Fibroblast of gingiva (primary cell): ENCODE measurements around the gene NGEF.
"Not testable (repeated sequence)": the region's sequence is repeated elsewhere in the genome, so short reads cannot be mapped to it uniquely, and the experiment has no call there.

Source experiments
- DNase-seq: peaks from one replicate; pipeline ENCODE4 v3.0.0-alpha.2; 2011; ENCODE audit warnings: low read depth

Gene NGEF

DNA sequence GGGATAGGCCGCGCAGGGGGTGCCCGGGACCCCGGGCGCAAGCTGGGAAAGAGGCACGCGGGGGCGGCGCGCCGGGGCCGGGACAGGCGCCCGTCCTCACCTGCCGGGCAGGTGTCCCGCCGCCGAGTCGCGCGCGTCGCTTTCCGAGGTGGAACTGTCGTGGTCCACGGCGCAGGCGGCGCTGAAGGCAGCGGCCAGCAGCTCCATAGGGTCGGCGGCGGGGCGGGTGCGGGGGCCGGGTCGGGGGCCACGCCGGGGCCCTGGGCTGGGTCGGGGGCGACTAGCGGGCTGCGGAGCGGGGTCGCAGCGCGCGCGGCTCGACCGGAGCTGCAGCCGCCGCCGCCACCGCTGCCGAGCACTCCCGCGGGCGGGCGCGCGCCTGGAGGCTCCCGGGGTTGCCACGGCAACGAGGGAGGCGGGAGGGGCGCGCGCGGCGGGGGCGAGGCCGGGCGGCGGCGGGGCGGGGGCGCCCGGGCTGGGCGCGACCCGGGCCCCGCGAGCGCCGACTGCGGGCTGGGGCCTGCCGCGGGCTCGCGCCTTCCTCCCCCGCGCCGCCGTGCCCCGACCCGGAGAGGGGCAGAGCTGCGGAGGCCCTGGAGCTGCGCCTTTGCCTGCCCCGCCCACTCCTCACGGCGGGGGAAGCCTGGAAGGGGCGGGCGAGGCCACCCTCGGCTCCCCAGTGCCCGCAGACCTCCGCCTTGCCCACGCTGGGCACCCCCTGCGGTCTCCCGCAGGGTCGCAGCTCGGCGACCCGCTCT, 85.1 kb downstream of the NGEF start:
- DNase-seq, result no peak

DNA sequence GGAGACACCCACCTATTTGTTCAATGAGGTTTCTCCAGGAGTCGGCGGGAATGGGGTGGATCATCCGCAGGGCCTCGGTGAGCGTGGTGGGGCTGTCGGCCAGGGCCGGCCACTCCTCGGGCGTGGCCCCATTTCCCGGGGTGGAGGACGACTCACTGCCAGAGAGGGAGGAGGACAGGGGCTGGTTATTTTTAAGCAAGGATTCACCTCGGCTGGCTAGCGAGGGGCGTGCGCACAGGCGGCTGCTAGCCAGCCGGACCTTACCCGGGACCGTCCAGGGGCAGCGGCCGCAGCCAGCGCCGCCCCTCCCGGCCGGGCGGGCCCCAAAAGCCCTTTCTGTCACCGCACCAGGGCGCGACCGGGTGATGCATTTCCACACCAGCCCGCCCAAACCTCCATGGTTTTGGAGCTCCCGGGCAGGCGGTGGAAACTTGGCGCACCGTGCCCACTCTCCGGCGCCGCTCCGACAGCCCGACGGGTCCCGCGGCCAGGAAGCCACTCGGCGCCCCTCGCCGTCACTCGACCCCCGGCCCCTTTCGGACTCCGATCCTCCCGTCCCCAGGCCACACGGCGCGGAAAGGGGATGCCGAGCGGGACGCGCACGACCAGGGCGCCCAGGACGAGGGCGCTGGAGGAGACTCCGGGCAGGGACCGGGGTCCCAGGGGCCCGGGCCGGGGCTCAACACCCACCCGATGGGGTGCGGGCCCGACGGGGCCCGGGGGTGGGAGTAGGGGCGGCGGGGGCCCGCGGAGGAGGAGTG, 85.8 kb downstream of the NGEF start:
- no peak for DNase-seq

DNA sequence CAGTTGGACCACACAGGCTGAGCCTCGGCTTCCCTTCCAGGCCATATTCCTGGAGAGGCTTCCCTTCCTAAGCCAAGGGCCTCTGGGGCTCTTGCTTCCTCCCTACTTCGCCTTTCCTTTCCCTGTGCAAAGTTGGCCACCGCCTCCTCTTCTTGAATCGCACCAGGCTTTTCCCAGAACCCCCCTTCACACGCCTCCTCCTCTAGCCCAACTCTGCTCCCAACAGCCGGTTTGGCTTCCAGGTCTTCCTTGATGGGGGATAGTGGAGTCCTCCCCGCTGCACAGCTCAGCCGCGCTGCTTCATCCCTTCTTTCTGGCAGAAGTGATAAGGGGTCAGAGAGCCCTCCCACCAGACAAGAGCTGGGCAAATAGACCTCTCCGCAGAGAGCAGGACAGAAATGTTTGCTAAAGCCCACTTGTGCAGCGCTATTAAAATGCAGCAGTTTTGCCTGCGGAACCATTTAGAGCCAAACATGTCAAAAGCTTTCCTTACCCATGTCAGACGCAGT, 86.6 kb downstream of the NGEF start:
- no peak for DNase-seq

DNA sequence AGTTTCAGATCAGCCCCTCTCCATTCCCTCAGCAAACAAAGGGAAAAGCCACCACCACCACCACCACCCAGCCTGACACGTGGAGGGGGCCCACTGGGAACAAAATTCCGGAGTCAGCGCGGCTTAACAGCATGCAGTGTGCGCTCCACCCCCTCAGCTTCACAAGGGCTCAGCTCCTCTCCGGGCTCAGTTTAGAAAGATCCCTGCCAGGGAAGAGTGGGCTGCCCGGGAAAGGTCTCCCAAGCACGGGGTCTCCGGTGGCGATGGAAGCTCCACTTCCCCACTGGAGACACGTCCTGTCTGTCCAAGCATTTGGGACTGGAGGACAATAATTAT, 87.3 kb downstream of the NGEF start:
- no peak for DNase-seq

DNA sequence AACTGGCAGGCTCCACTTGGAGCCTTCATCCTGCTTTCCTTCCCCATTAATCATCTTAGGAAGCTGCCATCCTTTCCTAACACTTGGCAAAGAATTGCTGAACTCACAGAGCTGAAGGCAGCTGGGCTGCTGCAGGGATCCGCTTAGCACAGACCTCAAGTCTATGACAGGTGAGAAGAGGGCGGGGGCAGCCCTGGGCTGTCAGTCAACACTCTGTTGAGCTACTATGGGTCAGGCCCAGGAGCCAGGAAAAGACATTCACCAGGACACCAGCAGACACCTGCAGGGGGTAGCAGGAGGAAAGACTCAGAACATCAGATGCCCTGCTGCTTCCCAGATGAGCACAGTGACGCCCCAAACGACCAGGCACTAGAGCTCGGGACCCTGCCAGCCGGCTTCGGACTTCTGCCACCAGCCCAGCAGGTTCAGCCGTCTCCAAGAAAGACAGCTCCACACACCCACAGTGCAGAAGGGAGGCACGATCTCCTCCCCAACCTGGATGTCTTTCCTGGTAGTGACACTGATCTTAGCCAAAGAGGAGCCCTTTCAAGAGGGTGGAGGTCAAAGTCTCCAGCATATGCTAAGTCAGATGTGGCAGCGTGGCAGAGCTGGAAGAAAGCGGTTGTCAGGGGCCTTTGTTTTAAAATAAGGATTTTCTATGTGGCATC, 87.8 kb downstream of the NGEF start:
- DNase-seq, result no peak

DNA sequence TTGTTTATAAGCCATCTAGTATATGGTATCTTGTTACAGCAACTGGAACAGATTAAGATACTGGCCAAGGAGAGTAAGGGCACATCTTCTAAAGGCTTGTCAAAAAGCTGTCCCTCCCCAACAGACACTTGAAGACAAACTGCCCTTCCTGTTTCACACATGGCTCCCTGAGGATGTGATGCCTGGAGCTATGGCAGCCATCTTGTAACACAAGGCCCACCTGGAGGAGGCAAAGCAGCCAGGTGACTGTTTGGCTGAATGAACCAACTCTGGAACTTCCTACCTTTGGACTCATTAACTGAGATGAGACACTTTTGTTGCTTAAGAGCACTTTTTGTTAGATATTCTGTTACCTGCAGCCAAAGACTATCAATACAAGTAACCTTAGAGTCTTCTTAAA, 88.6 kb downstream of the NGEF start:
- DNase-seq, result no peak

DNA sequence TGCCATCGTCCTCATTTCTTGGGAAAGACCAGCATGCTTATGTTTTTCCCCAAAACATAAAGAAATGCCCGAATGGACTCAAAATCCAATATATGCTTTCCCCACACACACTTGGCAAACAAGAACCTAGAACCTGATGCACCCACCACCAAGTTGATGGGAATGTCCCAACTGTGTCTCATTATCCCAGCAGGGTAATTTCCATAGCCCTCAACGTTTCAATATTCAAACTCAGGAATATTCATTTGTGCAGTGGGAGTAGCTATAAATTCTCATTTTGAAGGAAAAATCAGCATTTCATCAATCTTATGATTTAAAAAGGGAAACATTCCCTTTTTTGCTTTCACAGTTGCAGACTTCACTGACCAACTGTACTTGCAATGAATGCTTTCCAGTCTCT, 92.3 kb downstream of the NGEF start:
- DNase-seq, result no peak

DNA sequence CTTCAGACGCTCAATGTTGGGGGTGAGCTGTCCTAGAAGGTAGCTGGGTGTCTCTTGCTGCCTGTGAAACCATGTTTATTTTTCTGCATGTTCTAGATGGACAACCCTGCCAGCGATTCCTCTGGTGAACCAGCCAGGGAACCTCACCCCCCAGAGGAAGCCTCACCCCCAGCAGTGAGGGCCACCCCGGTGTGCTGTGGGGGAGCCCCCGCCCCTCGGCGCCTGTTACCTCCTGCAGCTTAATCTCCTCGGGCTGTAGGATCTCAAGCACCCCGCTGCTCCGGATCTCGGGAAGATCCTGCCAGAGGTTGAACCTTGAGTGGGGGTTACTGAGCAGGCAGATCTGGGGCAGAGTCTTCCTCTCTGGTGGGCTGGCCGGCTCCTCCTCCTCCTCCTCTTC, 93.0 kb downstream of the NGEF start:
- no peak for DNase-seq

DNA sequence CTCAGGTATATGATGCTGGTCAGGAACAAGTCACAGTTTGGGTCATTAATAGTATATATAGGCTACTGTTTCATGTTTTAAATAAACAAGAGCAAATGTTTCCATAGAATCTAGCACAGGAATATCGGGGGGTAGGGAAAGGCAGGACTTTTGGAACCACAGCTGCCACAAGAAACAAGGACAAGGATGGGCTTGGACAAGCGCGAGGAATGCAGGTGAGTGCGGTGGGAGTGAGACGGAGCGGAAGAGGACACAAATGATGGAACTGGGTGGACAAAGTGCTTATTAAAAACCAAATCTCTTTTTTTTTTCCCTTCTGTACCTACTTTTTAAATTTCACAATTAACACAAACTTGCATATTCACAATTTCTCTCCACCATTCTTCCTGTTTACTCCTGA, 93.9 kb downstream of the NGEF start:
- no peak for DNase-seq

DNA sequence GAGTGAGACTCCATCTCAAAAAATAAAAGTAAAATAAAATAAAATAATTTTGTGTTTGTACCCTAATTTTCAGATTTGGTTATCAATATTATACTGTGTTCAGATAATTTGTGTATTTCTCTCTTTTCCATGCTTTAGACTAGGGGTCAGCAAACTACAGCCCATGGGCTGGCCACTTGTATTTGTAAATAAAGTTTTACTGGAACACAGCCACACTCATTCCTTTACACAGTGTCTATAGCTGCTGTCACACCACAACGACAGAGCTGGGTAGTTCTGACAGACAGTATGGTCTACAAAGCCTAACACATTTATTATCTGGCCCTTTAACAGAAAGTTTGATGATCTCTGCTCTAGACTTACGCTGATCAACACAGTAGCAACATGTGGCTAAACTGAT, 99.2 kb downstream of the NGEF start:
- DNase-seq, result no peak

DNA sequence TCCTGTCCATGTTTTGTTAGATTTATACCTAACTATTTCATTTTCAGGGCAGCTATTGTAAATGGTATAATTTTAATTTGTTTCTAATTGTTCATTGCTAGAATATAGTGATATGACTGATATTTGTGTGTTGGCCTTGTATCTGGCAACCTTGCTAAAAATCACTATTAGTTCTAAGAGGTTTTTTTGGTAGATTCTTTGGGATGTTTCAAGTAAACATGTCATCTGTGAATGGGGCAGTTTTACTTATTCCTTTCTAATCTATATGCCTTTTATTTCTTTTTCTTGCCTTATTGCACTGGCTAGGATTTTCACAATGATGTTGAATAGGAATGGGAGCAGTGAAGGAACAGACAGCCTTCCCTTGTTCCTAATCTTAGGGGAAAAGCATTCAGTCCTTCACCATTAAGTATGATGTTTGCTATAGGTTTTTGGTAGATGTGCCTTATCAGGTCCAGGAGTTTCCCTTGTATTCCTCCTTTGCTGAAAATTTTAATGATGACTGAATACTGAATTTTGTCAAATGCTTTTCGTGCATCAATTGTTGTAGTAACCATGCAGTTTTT, 101.3 kb downstream of the NGEF start:
- no peak for DNase-seq

DNA sequence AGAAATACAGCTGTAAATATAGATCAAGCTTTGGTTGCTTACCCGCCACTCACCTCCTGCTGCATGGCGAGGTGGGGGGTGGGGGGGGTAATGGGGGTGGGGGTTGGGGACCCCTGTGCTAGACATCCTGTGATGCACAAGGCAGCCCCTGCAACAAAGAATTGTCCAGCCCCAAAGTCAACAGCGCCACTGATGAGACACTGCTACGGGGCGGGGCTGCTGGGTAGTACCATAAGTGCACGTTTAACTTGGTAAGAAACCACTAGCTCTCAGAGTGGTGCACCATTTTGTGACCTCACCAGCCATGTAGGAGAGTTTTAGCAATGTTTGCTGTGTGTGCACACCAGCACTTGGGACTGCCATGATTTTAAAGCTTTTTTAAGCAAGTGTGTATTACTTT, 102.7 kb downstream of the NGEF start:
- no peak for DNase-seq

DNA sequence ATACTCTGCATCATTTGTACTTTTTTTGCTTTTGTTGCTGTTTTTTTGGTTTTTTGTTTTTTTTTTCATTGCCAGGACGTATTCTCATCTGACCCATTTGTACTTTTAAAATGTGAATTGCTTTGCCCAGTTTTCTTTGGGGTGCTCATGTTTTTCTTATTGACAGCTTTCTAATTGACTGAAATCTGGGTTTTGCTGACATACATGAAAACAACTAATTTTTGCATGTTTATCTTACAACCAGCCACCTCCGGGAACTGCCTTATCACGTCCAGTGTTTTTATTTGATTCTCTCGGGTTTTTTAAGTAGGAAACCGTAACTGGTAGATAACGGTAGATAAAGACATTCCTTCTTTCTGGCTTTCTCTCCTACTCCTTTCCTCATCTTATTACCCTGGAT, 104.4 kb downstream of the NGEF start:
- no peak for DNase-seq

DNA sequence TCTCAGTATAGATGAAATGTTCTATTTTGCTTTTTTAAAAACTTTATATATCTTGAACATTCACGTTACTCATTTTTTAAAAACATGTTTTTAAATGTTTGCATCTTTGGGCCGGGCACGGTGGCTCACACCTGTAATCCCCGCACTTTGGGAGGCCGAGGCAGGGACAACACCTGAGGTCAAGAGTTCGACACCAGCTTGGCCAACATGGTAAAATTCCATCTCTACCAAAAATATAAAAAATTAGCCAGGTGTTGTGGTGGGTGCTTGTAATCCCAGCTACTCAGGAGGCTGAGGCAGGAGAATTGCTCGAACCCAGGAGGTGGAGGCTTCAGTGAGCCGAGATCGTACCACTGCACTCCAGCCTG, 105.4 kb downstream of the NGEF start:
- not testable (repeated sequence) for DNase-seq

DNA sequence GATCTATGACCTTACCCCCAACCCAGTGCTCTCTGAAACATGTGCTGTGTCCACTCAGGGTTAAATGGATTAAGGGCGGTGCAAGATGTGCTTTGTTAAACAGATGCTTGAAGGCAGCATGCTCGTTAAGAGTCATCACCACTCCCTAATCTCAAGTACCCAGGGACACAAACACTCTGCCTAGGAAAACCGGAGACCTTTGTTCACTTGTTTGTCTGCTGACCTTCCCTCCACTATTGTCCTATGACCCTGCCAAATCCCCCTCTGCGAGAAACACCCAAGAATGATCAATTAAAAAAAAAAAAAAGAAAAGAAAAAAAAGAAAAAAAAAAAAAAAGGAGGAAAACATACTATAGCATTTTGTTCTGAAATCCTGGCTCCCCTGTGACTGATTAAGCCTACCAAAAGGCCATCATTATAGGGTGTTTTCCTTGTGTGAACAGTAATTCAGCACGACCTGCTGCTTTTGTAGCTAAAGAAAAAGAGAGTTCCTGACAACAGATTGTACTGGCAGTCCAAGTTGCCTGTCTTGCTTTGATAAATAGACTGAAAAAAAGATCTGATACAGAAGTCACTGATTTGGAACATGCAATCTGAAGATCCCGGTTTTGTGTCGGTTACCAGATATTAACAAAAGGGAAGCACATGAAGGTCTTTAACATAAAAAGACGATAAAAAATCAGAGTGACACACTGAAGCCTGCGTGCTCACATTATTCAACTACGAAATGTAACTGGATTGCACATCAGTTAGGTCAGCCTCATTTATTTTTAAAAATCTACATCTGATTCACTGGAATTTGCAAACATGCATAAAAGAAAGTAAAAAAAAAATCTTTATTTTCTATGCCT, 106.0 kb downstream of the NGEF start:
- not testable (repeated sequence) for DNase-seq

DNA sequence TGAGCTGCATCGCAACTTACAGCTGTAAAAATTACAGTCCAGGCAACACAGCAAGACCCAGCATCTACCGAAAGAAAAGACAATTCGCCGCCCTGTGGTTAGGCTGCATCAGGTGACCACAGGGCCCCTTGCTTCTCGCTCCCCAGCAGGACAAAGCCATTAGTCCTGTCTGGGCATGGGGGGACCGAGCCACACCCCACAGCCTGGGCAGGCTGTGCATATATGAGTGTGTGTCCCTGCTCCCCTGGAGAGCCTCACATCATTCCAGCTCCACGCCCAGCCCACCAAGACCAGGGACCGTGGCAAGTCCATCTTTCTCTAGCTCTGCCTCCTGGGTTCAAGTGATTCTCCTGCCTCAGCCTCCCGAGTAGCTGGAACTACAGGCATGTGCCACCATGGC, 109.1 kb downstream of the NGEF start:
- no peak for DNase-seq

DNA sequence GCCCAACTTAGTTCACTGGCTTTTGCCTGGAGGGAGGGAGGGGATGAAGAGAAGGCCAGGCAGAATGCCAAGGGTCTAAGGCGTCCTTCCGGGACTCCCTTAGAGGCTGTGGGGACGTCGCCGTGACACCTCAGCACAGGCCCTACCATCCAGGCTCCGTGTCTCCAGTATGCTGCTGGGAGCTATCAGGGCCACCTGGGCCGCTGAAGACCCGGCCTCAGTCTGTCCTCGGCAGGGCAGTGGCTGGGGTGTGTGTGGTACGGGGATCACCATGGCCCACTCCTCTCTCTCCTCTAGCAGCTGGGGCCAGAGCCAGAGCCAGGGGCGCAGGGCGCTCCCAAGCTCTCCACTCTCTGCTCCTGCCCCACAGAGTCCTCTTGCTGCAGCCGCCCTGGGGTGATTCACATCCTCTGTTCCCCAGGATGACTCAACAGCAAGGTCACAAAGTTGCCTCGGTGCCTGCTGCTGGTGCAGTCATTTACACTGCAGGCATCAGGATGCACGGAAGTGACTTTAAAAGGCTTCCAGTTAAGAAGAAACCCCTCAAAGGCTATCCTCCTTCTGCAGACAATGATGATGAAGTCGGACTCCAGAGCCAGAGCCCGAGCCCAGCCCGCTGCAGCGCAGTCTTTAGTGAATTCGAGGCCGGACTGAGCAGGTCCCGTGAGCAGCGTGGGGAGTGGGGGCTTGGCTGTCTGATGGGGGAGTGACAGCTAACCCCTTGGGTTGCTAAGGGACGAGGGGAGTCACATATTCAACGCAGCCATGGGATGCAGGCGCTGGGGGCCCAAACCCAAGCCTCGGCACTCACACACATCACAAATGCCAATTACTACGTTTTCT, 111.1 kb downstream of the NGEF start:
- peak; percentile 76 for DNase-seq

DNA sequence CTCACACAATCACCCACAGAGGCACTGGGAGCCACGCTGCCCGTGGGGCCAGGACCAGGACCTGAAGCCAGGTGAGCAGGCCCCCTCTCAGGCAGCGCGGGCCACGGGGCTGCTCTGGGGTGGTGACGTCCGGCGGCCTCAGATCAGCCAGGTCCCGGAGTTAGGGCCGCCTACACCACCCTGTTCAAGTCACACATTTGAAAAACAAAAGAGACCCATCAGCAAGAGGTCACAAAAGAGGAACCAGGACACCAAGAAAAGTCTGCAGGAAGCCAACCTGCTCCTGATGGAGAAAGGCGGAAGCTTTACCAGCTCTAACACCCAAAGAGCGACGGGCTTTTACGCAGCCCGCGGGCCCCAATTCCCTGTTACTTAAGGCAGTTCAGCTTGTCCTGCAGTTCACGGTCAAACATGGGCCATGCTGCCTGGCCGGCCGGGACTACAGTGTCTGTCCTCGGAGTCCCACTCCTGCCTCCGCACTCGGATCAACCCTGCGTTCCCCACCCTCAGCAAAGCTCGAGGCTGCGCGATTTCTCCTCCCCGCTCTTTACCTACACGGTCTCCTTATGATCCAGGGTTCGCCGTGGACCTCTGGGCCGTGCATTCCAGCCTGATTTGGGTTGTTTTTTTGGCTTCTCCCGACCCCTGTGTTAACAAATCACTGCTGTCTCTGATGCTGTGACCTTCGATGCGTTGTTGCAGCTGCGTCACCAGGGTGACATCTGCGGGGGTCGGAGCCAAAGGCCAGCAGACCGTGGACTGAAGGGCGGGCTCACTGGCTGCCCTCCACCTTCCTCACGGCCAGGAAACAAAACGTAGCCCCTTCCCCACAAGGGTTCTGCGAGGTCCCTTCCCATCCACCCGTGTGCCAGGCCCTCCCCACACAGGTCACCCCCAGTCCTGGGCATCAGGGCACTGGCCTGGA, 112.0 kb downstream of the NGEF start:
- no peak for DNase-seq

DNA sequence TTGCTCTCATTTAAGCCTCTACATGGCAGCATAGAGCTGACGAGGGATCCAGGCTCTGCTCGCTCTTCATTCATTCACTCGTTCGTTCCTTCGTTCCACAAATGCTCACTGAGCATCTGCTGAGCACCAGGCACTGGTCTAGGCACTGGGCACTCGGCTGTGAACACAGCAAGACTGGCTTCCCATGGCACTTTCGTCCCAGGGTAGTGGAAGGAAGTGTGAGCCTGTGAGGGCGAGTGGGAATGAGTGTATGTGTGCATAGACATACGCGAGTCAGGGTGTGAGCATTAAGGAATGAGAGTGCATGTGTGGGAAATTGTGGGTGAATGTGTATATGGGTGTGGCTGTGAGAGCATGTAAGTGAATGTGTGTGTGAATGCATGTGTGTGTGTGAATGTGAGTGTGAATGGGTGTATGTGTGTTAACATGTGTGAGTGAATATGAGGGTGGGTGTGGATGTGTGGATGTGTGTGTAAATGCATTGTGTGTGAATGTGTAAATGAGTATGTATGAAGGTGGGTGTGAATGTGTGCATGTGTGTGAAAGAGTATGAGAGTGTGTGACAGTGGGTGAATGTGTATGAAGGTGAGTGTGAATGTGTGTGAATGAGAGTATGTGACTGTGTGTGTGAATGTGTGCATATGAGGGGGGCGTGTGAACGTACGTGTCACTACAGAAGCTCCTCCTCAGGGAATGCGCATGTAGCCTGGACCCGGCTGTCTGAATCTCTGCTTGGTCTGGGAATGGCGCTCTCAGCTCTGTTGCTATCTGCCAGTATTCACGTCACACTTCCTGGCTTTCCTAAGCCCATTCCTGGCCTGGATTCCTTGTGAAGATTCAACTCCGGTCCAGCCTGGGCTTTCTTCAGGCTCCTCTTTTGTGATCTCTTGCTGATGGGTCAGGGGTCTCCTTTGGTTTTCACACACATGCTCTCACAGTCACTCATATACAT, 114.2 kb downstream of the NGEF start:
- no peak for DNase-seq
